Measurements from ENCODE around the gene DACT3.

The DACT3 gene

GRCh38 chr19:46650445-46650844 is 10.5 kb downstream of the DACT3 start:
- no peak for TF ChIP-seq CTCF (IDR thresholded peaks at IDR 0.05; ENCODE audit: low read depth, low read length)
- DNase-seq (ENCODE audit: extremely low read depth, low read depth), result no peak

GRCh38 chr19:46648961-46649960 is 11.7 kb downstream of the DACT3 start:
- TF ChIP-seq CTCF (IDR thresholded peaks at IDR 0.05; ENCODE audit: low read depth, low read length), result no peak

GRCh38 chr19:46648060-46648960 is 12.7 kb downstream of the DACT3 start:
- DNase-seq (ENCODE audit: extremely low read depth, low read depth), result no peak
- TF ChIP-seq CTCF (IDR thresholded peaks at IDR 0.05; ENCODE audit: low read depth, low read length), result no peak

More at GRCh38 chr19:46648961-46649960, 11.7 kb downstream of the DACT3 start:
- no peak for DNase-seq (ENCODE audit: extremely low read depth, low read depth)

GRCh38 chr19:46646402-46646801 is 14.6 kb downstream of the DACT3 start:
- no peak for DNase-seq (ENCODE audit: extremely low read depth, low read depth)
- no peak for TF ChIP-seq CTCF (IDR thresholded peaks at IDR 0.05; ENCODE audit: low read depth, low read length)

GRCh38 chr19:46644720-46645119 is 16.3 kb downstream of the DACT3 start:
- TF ChIP-seq CTCF (IDR thresholded peaks at IDR 0.05; ENCODE audit: low read depth, low read length), result no peak
- no peak for DNase-seq (ENCODE audit: extremely low read depth, low read depth)

- TF ChIP-seq CTCF (IDR thresholded peaks at IDR 0.05; ENCODE audit: low read depth, low read length), result no peak
- DNase-seq (ENCODE audit: extremely low read depth, low read depth), result no peak
Measured at GRCh38 chr19:46640656-46641055, 20.3 kb downstream of the DACT3 start.

All from AG09319 (cell line).